Calu3 (cell line): ENCODE data around the gene ECPAS. TPM values are rescaled to one million over a fixed set of nuclear protein-coding genes. Genes with fewer than 3 reads are reported as not detected.

ENCODE experiments used
- BruUV-seq: library from RNA; stranded (reverse); fragments of 400-500 nt; replicated peaks from 2 replicates; lab custom pipeline; 2021; lab: Mats Ljungman, UMichigan
- CTCF ChIA-PET: fragments of 300-600 bp; sonication (Branson Sonifier 250); formaldehyde crosslinking; loops from one replicate; lab custom pipeline; 2022; ENCODE audit warnings: antibody characterized with exemption; lab: Charles Lee
- DNase-seq: peaks from one replicate; pipeline ENCODE4 v3.0.0; 2022
- H3K27ac Mint-ChIP-seq: one replicate; pipeline ENCODE4 v1.8.0; 2022; ENCODE audit warnings: mixed read lengths; ENCODE audit not compliant: unreplicated experiment
- H3K27me3 Mint-ChIP-seq: one replicate; pipeline ENCODE4 v1.8.0; 2022; ENCODE audit warnings: mixed read lengths; ENCODE audit not compliant: unreplicated experiment
- H3K36me3 Mint-ChIP-seq: one replicate; pipeline ENCODE4 v1.8.0; 2022; ENCODE audit warnings: mild to moderate bottlenecking, moderate library complexity, mixed read lengths; ENCODE audit not compliant: insufficient read depth, unreplicated experiment
- H3K4me1 Mint-ChIP-seq: one replicate; pipeline ENCODE4 v1.8.0; 2022; ENCODE audit warnings: mild to moderate bottlenecking, low read depth, mixed read lengths; ENCODE audit not compliant: unreplicated experiment
- H3K4me3 Mint-ChIP-seq: one replicate; pipeline ENCODE4 v1.8.0; 2022; ENCODE audit warnings: mild to moderate bottlenecking, low read depth, moderate library complexity, mixed read lengths; ENCODE audit not compliant: unreplicated experiment
- H3K9me3 Mint-ChIP-seq: one replicate; pipeline ENCODE4 v1.8.0; 2022; ENCODE audit warnings: low read depth, mixed read lengths; ENCODE audit not compliant: unreplicated experiment
- intact Hi-C: fragments of 100-400 bp; cut with micrococcal nuclease; formaldehyde crosslinking; loops from one replicate; pipeline ENCODE4 v1.10.0; 2022; ENCODE audit not compliant: unreplicated experiment
- total RNA-seq: library from RNA; stranded (reverse); gene quantifications from 2 replicates; pipeline ENCODE4 v1.2.3, GENCODE V29; 2022
- TF ChIP-seq, protein P1 (sequence below): fragments of 200-600 bp; IDR thresholded peaks from one replicate; pipeline ENCODE4 v1.8.0; 2022; ENCODE audit warnings: antibody characterized with exemption; ENCODE audit not compliant: unreplicated experiment

The ECPAS gene
- total RNA-seq, 1 experiment from 2014 or later = 57.8 TPM

DNA sequence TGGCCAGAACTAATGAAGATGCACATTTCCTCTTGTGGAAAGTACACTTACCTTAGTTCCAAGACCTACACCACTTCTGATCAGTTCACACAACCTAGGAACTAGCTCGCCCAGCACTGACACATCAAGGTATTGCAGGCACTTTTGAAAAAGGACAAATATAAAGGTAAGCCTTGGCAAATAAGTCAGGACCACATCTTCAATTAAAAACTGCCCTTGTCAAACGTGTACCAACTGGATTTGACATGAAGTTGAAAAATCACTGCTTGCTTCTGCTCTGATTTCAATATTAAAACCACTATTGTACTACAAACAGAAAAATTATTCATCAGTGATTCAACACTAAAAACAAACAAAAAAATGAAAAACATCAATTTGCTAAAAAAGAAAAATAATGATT lies 109.1 kb downstream of the ECPAS start:
- no peak overlapping the region for H3K27ac Mint-ChIP-seq
- intact Hi-C loops = no loop called here
- CTCF ChIA-PET = no interaction called here
- H3K4me1 Mint-ChIP-seq = peaks cover 9% of the 10 kb centered on the region
- no peaks in the 10 kb centered on the region for H3K27me3 Mint-ChIP-seq
- no TSS peak for BruUV-seq
- peaks cover 11% of the 10 kb centered on the region for H3K36me3 Mint-ChIP-seq
- TF ChIP-seq, protein P1, sequence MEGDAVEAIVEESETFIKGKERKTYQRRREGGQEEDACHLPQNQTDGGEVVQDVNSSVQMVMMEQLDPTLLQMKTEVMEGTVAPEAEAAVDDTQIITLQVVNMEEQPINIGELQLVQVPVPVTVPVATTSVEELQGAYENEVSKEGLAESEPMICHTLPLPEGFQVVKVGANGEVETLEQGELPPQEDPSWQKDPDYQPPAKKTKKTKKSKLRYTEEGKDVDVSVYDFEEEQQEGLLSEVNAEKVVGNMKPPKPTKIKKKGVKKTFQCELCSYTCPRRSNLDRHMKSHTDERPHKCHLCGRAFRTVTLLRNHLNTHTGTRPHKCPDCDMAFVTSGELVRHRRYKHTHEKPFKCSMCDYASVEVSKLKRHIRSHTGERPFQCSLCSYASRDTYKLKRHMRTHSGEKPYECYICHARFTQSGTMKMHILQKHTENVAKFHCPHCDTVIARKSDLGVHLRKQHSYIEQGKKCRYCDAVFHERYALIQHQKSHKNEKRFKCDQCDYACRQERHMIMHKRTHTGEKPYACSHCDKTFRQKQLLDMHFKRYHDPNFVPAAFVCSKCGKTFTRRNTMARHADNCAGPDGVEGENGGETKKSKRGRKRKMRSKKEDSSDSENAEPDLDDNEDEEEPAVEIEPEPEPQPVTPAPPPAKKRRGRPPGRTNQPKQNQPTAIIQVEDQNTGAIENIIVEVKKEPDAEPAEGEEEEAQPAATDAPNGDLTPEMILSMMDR = no peak
- H3K9me3 Mint-ChIP-seq = no peaks in the 10 kb centered on the region
- no peak for DNase-seq
- no peak overlapping the region for H3K4me3 Mint-ChIP-seq

DNA sequence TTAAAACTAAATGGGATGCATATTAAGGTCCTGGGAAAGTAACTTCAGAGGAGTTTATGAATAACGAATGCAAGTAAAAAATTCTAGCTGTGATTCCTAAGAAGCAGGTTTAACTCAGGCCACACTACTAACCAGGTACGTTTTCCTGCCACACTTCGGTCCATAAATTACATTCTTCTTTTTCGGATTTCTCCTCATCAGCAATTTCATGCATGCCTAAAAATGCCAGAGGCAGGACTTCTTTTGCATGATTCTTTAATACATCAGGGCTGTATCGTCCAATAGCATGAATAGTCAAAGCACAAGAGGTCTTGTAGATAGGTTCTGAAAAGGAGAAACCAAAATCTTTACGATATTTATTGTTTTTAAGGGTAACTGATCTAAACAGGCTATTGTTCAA lies 111.9 kb downstream of the ECPAS start:
- intact Hi-C loops = no loop called here
- H3K36me3 Mint-ChIP-seq = peaks cover 11% of the 10 kb centered on the region
- DNase-seq = no peak
- no TSS peak for BruUV-seq
- no peak overlapping the region for H3K27ac Mint-ChIP-seq
- TF ChIP-seq, protein P1 = no peak
- CTCF ChIA-PET = no interaction called here
- H3K27me3 Mint-ChIP-seq = no peaks in the 10 kb centered on the region
- H3K4me3 Mint-ChIP-seq = no peak overlapping the region
- H3K4me1 Mint-ChIP-seq = peaks cover 9% of the 10 kb centered on the region
- H3K9me3 Mint-ChIP-seq = no peaks in the 10 kb centered on the region

DNA sequence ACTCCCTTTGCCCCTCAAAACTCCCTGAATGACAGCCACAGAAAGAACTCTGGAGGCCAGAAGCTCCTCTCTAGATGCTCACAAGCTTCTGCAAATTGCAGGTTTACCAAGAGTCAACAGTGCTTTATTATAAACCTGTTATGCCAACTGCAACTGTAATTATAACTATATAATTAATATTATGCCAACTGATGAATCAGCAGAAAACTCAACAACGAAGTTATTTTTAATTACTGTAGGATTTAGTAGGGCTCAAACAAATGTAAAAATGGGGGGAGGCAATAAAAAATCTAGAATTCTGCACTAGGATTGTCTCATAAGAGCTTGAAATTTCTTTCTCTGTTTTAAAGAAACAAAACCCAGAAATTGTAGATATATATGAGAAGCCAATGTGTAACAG lies 117.2 kb downstream of the ECPAS start:
- peaks cover 3% of the 10 kb centered on the region for H3K4me1 Mint-ChIP-seq
- no TSS peak for BruUV-seq
- TF ChIP-seq, protein P1 = no peak
- H3K4me3 Mint-ChIP-seq = no peak overlapping the region
- CTCF ChIA-PET = no interaction called here
- no peaks in the 10 kb centered on the region for H3K9me3 Mint-ChIP-seq
- no peak for DNase-seq
- no peak overlapping the region for H3K27ac Mint-ChIP-seq
- H3K36me3 Mint-ChIP-seq = peaks cover 16% of the 10 kb centered on the region
- no peaks in the 10 kb centered on the region for H3K27me3 Mint-ChIP-seq
- intact Hi-C loops = no loop called here

DNA sequence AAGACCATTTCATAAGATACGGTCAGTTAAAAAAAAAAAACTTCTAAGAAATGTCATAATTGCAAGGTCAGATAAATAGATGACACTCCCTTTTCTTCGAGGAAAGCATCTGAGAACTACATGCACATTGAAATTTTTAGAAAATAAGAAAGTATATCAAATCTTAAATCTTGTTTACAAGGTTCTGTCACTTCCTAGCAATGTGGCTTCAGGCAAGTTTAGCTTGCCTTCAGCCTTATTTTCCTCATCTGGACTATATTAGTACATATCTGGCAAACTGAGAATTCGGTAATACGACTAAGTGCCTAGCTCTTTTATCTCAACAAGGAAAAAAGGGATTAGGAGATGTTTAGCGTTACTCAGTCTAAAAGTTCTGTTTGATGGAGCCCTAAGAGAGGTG lies 121.7 kb downstream of the ECPAS start:
- Mint-ChIP-seq H3K27ac (no peak overlapping the region), H3K27me3 (no peaks in the 10 kb centered on the region), H3K4me1 (peaks cover 9% of the 10 kb centered on the region), H3K9me3 (no peaks in the 10 kb centered on the region), H3K4me3 (no peak overlapping the region), H3K36me3 (peaks cover 29% of the 10 kb centered on the region)
- intact Hi-C loops = no loop called here
- TF ChIP-seq, protein P1 = no peak
- no peak for DNase-seq
- CTCF ChIA-PET = no interaction called here
- BruUV-seq = no TSS peak

DNA sequence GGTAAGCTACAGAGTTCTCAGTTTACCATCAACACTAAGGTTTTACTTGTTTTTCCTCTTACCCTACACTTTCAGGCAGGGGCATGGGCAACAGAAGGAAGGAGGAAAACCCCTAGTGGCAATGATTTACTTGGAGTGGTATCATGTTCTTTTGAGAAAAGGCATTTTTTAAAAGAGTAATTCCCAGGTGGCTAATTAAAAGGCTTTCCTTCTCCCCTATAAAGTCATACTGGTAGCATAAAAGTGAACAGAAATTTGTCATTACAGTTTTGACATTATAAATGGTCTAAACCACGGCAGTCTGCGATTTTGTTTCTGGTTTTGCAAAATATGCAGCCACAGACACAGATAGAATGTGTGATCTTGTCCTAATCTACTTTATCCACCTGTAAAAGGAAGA lies 123.3 kb downstream of the ECPAS start:
- CTCF ChIA-PET = no interaction called here
- Mint-ChIP-seq H3K4me3 (no peak overlapping the region), H3K27me3 (no peaks in the 10 kb centered on the region), H3K36me3 (peaks cover 35% of the 10 kb centered on the region), H3K27ac (no peak overlapping the region), H3K4me1 (peaks cover 25% of the 10 kb centered on the region), H3K9me3 (no peaks in the 10 kb centered on the region)
- DNase-seq = no peak
- TF ChIP-seq, protein P1 = no peak
- intact Hi-C loops = no loop called here
- no TSS peak for BruUV-seq
